Ishikawa (cell line): Measurements from ENCODE around the gene BTNL9.

Experiments
- CREB1 ChIP-seq: IDR thresholded peaks from 2 replicates; pipeline ENCODE4 v1.6.1; 2012; ENCODE audit warnings: low read depth
- EP300 ChIP-seq: IDR thresholded peaks from 2 replicates; pipeline ENCODE4 v1.6.1; 2012; ENCODE audit warnings: borderline replicate concordance
- FOXM1 ChIP-seq: IDR thresholded peaks from 2 replicates; pipeline ENCODE4 v1.6.1; 2012; ENCODE audit warnings: low read depth, borderline replicate concordance
- REST ChIP-seq: IDR thresholded peaks from 2 replicates; pipeline ENCODE4 v1.6.1; 2012; ENCODE audit warnings: low read depth, mild to moderate bottlenecking
- TAF1 ChIP-seq: IDR thresholded peaks from 2 replicates; pipeline ENCODE4 v1.6.1; 2012; ENCODE audit warnings: low read depth, mild to moderate bottlenecking
- TCF12 ChIP-seq: IDR thresholded peaks from 2 replicates; pipeline ENCODE4 v1.6.1; 2012; ENCODE audit warnings: low read depth
- TEAD4 ChIP-seq: IDR thresholded peaks from 2 replicates; pipeline ENCODE4 v1.6.1; 2012

DNA sequence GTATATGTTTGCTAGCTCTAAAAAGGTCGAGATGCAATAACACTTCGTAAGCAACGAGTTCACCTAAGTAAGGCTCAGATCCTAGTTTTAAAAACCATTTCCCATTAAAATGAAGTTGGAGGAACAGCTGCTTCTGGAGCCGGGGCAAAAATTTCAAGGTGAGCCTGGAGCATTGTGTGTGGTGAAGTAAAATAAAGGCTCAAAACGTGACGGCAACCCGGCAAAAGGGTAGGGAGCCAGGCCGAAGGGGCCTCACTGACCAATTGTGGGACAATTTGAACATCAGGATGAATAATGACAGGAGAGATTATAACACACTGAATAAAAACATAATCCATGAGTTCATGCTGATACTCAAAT, 20.1 kb downstream of the BTNL9 start:
- TF ChIP-seq EP300 (no peak), REST (no peak), FOXM1 (no peak), TCF12 (no peak), TEAD4 (no peak), TAF1 (no peak), CREB1 (no peak)
